HG02623 (cell line): ENCODE results near the gene STK32C.

ENCODE experiments used
- ATAC-seq: cut with Tn5 transposase; IDR thresholded peaks from one replicate; pipeline ENCODE4 v1.9.1; 2021; ENCODE audit warnings: moderate library complexity; ENCODE audit not compliant: unreplicated experiment

STK32C gene

GRCh38 chr10:132202070-132202970, 105.4 kb downstream of the STK32C start:
- ATAC-seq = no peak

- no peak for ATAC-seq
These were observed 106.4 kb downstream of the STK32C start for GRCh38 chr10:132201111-132201969.

GRCh38 chr10:132200344-132201110, 107.2 kb downstream of the STK32C start:
- no peak for ATAC-seq

GRCh38 chr10:132199854-132200311, 107.9 kb downstream of the STK32C start:
- no peak for ATAC-seq

GRCh38 chr10:132199268-132199853, 108.4 kb downstream of the STK32C start:
- ATAC-seq = no peak

- ATAC-seq = no peak
These were observed 109.2 kb downstream of the STK32C start for GRCh38 chr10:132198381-132199181.

- ATAC-seq = no peak
These were observed 109.7 kb downstream of the STK32C start for GRCh38 chr10:132198068-132198370.

- no peak for ATAC-seq
These were observed 110.3 kb downstream of the STK32C start for GRCh38 chr10:132197271-132198067.

- no peak for ATAC-seq
These were observed 111.3 kb downstream of the STK32C start for GRCh38 chr10:132196178-132197113.

- no peak for ATAC-seq
These were observed 112.2 kb downstream of the STK32C start for GRCh38 chr10:132195366-132196075.

- ATAC-seq = no peak
These were observed 113.0 kb downstream of the STK32C start for GRCh38 chr10:132194726-132195125.

GRCh38 chr10:132193907-132194552, 113.7 kb downstream of the STK32C start:
- ATAC-seq = no peak

- ATAC-seq = no peak
These were observed 114.6 kb downstream of the STK32C start for GRCh38 chr10:132192991-132193665.

GRCh38 chr10:132192076-132192975, 115.4 kb downstream of the STK32C start:
- no peak for ATAC-seq

GRCh38 chr10:132189810-132190422, 117.8 kb downstream of the STK32C start:
- ATAC-seq = no peak
